CD4-positive, alpha-beta T cell treated with Interleukin-12 subunit alpha and Interleukin-12 subunit beta, for 1 hour (primary cell): ENCODE results near the gene NEO1.
"Not testable (repeated sequence)": the region's sequence is repeated elsewhere in the genome, so short reads cannot be mapped to it uniquely, and the experiment has no call there.

Experiments used
- DNase-seq: peaks from one replicate; pipeline ENCODE4 v3.0.0-alpha.2; 2020

NEO1 gene

DNA sequence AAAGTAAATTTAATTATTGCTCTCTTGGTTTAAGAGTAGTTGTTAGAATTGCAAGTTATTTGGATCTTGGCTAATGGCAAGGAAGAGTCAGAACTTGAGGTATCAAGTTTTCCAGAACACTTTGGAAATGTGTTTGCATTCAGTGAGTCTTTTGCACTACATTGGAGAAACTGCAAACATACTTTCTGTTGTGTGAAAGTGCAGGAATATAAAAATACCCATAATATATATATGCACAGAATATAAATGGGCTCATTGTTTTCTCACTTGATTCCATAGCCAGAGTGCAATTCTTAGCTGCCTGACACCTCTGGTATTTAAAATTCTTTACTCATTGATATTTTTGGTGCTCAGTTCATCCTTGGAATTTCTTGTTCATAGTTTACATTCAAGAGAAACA, 223.6 kb downstream of the NEO1 start:
- no peak for DNase-seq

DNA sequence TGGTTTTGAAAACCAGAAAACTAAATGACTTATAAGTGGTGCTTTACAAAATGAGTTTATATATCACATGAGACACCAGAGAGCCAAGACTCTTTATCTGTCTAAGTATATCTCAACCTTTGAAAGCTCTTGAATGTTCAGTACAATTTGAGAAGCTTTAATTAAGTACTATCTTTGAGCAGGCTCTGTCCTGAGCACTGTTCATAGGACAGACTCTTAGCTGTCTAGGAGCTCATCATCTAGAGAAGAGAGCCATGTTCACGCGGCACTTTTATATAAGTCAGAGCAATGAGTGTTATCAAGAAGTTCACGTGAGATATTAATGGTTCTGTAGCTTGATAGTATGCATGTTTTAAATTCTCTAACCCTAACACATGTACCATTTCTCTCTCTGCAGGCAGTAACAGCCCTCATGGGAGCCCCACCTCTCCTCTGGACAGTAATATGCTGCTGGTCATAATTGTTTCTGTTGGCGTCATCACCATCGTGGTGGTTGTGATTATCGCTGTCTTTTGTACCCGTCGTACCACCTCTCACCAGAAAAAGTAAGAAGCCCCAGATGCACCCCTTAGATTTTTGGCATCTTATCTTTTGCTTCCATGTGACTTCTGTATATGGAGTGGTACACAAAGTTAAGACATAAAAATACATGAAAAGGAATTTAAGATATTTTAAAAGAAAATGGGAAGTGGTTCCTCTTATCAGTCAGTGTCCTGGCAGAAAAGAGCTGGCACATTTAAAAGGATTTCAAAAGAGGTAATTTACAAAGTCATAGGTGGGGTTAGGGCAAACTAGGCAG, 230.5 kb downstream of the NEO1 start:
- DNase-seq, result no peak

DNA sequence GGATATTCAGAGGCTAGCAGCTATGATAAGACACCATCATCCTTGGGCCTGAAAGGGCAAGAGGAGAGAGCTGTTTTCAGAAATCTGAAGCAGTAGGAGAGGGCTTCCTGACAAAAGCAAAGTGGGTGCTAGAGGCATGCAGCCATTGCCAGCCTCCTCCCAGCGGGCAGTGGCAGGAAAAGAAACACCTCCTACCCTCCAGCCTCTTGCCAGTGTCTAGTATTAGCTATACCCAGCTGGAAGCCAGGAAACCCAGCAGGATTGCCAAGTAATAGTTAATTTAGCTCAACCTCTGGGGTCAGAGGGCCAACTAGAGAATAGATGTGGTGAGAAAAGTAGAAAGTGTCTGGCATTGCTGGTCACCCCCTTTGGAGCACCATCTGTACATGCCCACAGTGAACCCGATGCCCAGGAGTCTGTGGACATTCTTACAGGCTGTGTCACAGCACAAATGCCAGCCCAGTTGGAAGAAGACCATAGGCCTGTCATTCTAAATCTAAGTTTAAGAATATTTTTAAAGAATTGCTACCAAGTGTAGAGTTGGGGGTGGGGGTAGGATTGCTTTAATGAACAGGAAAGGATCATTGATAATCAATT, 231.2 kb downstream of the NEO1 start:
- DNase-seq, result no peak

DNA sequence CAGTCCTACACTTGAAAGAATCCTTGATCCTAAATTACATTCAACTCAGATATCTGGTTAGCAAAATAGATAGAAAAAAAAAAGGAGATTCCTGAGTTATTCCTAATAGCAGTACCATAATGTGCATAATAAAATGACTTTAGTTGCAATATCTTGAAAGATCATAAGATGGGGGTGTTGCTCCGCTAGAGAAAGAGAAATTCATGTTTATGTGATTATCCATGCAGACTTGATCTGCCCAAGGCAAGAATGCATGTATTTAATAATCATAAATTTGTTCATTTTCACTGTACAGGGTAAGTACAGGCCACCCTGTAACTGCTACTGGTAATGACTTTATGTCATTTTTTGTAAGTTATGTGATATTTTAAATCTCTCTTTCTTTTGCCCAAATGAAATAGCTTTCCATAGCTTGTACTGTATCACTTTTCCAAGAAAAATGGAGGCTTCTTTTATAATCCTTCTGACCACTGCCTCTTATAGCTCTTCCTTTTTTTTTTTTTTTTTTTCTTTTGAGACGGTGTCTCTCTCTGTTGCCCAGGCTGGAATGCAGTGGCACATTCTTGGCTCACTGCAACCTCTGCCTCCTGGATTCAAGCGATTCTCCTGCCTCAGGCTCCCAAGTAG, 231.9 kb downstream of the NEO1 start:
- peak; percentile 9 for DNase-seq

DNA sequence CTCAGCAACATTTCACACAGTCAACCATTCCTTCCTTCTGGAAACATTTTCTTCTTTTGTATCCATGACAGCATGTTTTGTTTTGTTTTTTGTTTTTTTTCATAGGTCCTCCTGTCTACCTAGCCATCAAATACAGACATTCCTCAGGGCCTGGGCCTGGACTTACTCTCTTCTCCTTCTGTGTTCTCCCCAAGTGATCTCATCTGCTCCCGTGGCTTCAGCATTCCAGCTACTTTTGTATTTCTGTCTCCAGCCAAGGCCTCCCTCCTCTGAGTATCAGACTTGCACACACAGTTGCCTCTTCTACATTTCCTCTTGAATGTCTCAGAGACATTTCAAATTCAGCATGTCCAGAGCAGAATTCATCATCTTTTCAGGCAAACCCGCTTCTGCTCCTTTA, 234.0 kb downstream of the NEO1 start:
- DNase-seq, result no peak

DNA sequence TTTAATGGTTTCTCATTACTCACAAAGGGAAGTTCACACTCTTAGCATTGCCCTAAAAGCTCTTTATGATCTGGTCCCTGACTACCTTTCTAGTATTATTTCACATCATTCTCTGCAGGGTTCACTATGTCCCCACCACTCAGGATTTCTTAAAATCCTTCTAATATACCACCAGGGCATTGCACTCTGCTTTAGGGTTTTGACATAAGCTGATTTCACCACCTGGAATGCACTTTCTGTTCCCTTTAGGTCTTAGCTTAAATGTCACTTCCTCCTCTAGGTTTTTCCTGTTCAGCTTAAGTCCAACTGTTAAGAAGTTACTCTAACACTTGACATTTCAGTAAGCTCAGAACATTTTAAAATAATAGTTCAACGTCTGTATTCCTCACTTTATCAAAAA, 234.8 kb downstream of the NEO1 start:
- no peak for DNase-seq

DNA sequence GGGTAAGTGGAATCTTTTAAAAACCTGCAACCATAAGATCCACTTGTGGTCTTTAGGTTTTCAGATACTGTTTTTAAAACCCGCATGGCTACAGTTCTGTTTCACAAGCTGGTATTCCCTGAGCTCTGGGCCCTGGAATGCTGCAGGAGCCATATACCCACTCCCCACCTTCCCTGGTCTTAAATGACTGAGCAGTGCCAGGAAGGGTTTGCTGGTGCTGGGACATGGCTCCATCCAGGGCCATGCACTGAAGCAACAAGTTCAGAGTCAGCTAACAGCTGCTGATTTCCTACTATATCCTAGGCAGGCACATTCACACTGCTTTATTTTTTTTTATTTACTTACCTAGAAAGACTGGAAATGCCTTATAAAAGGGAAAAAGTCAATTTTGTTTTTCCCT, 239.2 kb downstream of the NEO1 start:
- no peak for DNase-seq

DNA sequence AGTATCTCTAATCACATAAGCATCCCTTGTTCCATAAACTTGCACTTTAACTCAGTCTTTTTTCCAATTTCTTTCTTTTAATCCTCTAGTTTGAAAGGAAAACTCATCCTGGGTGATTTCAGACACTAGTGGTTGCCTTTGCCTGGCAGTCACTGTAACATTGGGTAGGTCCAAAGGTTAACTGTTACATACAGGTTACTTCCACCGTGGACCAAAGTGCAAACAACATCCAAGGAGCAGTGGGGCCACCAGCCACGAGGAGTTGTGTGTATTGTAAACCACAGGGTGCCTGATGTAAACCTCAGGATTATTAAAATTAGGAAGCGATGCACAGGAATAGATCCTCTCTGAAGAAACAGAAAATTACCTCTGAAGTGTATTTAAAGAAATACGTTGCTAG, 241.5 kb downstream of the NEO1 start:
- no peak for DNase-seq

DNA sequence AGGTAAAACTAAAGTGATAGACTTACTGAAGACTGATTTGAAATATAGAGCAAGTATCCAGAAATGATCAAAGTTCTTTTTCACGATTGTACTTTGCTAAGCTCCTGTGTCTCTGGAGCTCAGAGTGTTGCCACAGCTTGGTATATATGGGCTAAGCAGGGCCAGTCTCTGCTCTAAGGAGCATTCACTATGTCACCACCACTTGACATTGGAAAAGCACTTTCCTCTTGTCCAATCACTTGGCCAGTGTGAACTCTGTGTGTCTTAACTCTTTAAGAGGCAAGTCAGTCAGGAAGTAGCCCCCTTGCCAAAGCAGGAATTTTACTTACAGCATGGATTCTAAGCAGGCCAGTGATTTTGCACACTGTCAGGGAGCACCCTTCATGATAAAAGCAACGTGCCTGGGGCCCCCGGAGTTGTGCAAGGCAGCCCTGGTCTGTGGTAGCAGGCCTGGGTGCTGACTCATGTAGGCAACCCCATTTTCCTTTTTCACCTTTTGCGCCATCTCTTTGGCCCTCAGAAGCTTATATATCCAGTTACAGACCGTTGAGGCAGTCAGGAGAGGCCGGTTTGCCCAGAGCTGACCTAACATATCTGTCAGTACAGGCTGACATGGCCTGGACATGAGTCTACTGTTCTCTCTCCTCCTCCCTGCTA, 243.5 kb downstream of the NEO1 start:
- DNase-seq, result no peak

DNA sequence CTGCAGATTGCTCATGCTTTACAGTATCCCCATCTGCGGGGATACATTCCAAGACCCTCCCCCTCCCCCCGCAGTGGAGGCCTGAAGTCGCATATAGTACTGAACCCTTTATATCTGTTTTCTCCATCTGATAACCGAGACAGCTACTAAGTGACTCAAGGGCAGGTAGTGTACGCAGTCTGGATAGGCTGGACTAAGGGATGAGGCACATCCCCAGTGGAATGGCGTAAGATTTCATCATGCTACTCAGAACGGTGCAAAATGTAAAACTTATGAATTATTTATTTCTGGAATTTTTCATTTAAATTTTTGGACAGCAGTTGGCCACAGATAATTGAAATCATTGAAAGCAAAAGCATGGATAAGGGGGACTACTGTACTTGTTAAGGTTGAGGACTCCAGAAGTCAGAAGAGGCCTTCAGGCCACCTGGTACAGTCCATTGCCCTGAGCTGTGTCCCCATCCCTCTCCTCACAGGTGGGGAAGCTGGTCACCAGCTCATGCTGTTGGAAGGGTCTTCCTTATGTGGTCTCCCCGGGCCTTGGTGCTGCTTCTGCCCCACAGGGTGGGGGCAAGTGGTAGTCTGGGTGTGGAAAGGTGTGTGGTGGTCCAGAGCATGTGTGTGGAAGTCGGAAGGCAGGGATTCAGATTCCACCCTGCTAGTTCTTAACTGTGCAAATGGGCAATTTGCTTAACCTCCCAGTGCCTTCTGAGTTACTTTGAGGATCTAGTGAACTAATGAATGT, 244.5 kb downstream of the NEO1 start:
- no peak for DNase-seq

DNA sequence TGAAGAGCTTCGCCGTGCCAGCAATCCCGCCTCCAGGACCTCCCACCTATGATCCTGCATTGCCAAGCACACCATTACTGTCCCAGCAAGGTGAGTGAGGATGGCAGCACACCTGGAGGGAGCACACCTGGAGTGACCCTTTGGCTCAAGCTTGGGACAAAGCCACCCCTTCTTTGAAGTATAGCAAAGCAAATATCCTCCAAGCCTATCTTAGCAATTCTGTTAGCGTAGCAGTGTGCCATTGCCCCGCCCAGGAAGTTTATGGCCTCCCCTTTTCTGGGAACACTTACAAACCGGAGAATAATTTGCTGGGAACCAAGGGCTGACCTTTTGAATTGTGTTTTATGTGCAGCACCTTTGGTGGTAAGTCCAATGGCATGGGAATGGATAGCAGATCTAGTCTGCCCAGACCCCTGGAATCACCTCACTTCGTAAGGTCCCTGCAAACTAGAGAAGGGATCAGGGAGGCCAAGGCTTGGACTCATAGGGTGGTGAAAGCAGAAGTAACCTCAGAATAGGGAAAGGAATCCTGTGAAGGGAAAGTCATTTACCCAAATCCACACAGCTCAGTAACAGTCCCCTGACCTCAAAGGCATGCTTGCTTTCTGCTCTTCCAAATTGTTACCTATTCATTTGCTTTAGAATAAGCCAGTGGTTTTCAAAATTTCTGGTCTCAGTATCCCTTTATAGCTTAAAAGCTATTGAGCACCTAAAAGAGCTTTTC, 246.4 kb downstream of the NEO1 start:
- no peak for DNase-seq

DNA sequence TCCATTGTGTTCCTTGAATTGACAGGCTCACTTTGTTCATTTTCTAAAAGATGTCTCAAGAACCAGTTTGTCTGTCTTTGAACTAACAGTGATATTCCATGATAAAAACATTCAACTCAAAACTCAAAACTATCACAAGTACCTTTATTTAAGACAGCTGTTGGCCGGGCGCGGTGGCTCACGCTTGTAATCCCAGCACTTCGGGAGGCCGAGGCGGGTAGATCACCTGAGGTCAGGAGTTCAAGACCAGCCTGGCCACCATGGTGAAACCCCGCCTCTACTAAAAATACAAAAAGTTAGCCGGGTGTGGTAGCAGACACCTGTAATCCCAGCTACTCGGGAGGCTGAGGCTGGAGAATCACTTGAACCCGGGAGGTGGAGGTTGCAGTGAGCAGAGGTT, 248.0 kb downstream of the NEO1 start:
- DNase-seq, result not testable (repeated sequence)

DNA sequence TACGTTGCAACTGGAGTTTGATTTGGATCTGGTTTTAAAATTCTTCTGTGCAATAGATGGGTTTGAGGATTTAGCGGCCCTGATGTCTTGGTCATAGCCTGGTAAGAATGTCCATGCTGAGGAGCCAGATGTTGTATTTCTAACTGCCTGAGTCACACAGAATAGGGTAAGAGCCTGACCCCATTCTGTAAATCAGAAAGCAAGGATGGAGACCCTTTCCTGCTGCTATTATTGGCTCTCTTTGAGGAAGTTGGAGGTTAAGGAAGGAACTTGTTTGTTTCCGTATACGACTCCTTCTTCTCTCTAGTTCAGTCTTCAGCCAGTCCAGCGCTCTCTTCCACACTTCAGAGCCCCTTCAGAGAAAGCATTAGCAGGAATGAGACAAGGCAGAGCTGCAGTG, 251.4 kb downstream of the NEO1 start:
- no peak for DNase-seq

DNA sequence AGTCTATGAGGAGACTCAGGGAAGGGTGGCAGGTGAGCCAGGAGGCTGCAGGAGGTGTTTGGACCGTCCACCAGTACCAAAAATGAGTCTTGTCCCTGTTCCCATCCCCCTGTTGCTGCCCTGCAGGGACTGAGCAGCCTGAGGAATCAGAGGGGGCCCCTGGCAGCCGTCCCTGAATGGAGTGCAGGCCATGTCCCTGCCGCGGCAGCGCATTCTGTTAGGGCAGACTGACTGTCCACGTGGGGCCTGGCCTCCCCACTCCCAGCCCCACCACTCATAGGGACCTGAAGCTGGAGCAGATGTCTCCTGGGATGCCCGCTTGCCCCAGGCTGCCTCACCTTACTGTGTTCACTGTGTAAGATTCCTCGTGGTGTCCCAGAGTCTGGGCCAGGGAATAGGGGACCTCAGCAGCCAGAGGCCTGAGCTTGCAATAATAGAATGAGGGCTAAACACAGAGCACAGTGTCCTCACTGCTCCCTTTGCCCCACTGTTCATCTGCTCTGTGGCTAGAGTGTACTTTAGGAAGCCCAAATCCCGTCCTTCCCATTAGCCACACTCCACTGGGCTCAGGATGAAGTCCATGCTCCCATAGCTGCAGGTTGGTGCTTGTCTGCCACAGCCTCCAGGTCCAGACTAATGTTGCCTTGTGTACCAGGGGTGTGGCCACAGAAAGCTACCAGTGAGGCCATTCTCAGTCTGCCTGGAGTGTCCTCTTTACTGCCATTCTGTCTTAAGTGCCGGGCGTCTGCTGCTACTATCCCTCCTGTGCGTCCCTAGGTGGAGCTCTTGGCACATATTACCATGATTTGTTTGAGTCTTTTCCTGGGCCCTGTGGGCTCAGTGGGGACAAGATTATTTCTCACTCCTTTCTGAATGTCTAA, 253.3 kb downstream of the NEO1 start:
- peak; percentile 30 for DNase-seq

DNA sequence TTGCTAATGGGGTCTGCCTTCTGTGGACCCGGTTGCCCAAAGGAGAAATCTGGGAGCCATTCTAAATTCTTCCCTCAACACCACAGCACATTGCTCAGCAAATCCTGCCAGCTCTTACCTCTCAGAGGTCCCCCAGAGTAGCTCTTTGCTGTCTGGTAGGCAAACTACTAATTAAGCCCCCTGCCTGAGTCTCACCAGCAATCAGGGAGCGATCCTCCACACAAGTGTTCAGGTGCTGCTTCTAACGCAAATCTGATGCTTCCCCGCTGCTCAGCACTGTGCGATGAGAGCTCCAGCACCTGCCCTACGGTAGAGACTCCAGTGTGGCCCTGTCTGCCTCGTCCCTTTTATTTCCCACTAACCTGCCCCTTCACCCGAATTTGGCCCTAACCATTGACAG, 256.0 kb downstream of the NEO1 start:
- DNase-seq, result no peak

DNA sequence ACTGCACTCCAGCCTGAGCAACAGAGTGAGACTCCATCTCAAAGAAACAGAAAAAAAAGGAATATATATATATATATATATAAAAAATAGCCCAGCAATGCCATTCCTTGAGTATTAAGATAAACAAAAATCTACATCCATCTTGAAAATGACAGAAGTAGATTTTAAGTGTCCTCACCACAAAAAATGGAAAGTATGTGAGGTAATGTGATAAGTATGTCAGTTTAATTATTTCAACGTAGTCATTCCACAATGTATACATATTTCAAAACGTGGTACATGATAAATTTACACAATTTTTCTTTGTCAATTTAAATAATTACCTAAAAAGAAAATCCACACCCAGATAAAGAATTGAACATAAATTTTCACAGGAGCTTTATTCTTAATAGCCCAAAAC, 261.6 kb downstream of the NEO1 start:
- no peak for DNase-seq

DNA sequence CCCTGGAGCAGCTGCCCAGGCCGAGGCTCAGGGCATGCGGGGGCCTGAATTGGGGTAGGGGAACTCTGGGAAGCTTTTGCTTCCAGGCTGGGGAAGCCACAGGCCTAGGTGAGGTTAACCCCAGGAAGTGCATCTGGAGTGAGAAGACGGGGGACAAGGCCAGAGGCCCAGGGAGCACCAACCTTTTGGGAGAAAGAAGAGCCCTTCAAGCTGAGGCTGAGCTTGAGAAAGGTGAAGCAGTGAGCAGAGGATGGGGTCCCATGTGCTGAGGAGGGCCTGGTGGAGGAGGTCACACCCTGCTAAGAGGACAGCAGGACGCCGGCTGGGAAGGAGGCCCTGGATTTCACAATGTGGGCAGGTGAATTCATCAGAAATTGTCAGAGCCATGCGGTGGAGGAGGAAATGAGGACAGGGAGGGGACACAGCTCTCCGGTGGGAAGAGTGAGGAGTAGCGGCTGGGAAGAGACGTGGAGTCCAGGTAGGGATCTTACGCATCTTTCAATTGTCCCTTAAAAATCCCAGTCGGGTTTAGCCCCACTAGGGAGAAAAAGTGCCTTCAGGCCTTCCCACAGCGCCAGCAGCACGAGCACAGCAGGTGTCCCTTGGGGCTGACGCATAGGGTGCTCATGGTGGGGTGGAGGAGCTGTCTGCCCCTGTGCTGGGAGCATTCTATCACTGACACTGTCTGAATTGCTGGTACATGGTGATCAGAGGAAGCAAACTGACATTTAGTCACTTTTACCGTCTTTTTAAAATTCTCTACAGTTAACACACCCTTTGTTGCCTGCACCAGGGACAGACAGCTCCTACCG, 265.6 kb downstream of the NEO1 start:
- DNase-seq, result no peak

DNA sequence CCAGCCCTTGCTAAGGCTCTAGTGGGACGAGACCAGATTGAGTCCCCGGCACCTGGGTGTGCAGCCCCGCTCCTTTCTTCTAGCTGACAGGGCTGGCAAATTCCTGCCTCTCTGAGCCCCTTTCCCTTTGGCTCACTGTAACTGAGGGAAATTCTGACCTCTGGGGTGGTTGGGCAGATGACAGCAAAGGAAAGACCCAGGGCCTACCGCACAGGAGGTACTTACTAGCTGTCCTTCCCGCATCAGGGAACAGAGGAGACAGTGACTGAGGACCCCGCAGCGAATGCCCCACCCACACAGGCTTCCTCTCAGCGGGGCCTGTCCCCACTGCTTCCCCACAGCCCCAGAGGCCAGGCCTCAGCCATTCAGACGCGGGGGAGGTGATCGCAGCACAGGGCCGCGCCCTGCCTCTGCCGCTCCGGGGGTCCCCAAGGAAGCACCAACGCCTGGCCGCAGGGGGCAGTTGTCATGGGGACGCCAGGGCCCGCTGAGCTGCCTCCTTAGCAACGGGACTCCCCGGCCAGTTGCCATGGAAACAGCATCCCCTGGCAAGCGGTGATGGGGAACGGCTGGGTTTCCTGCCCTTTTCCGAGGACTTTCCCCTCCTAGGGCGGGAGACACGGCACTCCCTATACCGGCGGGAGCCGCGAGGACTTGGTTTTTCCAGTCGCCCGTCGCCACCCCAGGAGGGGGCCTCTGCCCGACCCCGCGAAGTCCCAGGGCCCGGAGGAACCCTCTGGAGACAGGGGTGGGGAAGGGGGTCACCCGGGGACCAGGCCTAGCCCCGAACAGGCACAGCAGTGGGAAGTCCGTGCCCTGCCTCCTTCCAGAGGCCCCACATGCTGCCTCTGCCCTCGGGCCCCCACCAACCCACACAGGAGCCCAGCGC, 266.4 kb downstream of the NEO1 start:
- no peak for DNase-seq

DNA sequence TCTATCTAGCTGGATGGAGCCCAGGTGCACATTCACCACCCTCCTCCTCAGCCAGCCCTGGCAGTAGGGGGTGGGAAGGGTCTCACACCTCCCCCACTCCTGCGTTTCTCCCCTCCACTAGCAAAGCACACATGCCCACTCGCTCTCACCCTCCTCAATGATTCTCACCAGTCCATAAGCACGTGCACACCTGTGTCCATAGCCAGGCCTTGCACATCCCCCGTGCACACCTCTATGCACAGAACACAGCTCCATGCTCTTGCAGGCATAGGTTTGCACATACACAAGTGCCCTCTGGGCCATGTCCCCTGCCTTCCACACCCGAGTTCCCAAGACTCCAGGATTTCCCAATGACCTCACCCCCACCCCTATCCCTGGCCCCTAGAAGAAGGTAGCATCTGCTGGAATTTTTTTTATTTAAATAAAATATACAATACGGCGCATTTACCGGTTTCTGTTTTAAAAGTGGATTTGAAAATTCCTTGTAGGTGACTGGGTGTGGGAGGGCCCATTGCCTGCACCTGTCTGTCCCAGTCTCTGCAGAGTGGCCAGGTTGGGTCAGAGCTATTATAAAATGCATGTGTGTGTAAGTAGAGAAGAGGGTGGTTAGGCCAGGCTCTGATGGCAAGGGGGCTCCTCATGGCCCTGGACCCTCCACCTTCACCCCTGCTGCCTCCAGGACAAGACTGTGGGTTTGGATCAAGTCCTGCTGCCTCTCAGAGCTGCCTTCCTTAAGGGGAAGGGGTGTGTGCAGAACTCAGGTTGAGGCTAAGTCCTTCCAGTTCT, 267.4 kb downstream of the NEO1 start:
- DNase-seq, result no peak
